NCI-H187 treated with DMSO at 0.1 percent for 48 hours (cell line): ENCODE results near the gene CSNK1E.
A peak's percentile ranks its signal among the peaks of the same experiment; 100 is the strongest.

Experiments
- DNase-seq: peaks from one replicate; lab custom pipeline; 2025; lab: John Stamatoyannopoulos, UW

CSNK1E gene

GRCh38 chr22:38273135-38273826, 44.0 kb downstream of the CSNK1E start:
- DNase-seq, result no peak

GRCh38 chr22:38272373-38273134, 44.7 kb downstream of the CSNK1E start, which contains the start of gene TMEM184B:
Gene TMEM184B, minus strand, starts transcription at chr22:38273010. Its CDS starts 25,049 bp downstream, at chr22:38247961.
- DNase-seq, result no peak

DNA sequence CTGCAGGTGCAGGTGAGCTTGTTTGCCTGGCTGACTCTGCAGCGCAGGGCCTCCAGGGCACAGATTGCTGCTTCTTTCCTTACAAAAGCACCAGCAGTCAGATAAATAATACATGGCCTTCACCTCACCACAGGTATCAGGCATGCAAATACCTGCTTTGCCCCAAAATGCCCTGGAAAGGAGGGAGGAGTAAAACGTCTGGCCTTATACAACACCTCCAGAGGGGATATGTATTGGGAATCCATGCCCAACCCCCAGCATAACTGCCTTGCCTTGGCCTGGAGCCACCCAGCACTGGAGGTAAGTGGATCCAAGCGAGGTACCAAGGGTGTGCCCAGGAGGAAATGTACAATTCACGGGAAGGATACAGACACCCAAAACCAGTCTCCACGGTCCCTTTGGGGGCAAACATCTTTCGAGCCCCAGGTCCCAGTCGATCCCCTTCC, 45.3 kb downstream of the CSNK1E start:
- no peak for DNase-seq

- DNase-seq, result no peak
Observed at GRCh38 chr22:38271101-38271500, 46.1 kb downstream of the CSNK1E start.

- DNase-seq, result no peak
Observed at GRCh38 chr22:38270091-38270992, 46.9 kb downstream of the CSNK1E start.

- no peak for DNase-seq
Observed at GRCh38 chr22:38269466-38269865, 47.8 kb downstream of the CSNK1E start.

GRCh38 chr22:38267086-38267485, 50.1 kb downstream of the CSNK1E start:
- no peak for DNase-seq

GRCh38 chr22:38266120-38266519, 51.1 kb downstream of the CSNK1E start:
- DNase-seq, result no peak

GRCh38 chr22:38264322-38264843, 52.9 kb downstream of the CSNK1E start:
- no peak for DNase-seq

DNA sequence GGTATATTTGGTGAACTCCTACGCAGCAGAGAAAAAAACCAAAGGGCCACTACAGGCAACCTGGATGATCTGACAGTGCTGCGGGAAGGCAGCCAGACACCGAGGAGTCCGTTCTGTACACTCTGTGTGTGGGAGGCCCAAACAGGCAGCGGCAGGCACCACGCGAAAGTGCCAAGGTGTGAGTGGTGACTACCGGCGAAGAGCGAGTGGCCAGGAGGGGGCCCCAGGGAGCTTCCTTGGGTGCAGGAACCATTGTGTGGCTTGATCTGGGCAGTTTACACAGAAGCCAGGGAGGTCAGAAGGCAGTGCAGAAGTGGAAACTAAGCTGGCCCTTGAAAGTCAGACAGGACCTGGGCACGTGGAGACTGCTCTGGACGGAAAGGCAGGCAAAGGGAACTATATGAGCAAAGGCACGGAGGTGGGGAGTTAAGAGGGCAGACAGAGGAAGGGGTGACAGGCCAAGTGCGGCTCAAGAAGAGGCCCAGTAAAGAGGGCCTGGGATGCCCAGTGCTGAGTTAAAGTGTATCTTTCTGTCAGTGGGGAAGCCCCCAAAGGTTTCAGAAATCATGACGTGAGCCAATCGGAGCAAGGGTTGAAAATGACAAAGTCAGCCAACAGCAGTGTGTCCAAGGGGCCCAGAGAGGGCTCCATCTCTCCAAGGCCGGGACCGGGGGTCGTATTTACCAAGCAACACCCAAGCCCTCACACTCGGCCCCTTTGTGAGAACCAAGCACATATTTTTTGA, 55.0 kb downstream of the CSNK1E start:
- DNase-seq, result no peak

- DNase-seq, result no peak
Observed at GRCh38 chr22:38260761-38261681, 56.2 kb downstream of the CSNK1E start.

- DNase-seq, result no peak
Observed at GRCh38 chr22:38259370-38259769, 57.9 kb downstream of the CSNK1E start.

DNA sequence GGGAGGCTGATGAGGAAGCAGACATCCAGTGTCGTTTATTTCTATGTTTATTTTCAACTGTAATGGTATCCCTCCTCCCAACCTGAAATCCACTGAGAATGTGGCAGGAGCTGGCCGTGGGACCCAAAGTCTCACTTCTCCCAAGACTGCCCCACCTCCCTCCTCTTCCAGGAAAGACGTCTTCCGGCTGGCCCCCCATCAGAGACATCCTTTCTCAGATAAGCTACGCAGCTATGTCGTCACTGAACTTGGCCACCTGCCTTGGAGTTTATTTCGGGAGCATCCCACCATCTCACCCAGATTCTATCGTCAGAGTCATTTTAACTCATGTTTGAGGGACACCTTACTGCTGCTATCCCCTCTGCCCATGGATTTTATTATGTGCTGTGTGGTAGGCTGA, 58.3 kb downstream of the CSNK1E start:
- no peak for DNase-seq

DNA sequence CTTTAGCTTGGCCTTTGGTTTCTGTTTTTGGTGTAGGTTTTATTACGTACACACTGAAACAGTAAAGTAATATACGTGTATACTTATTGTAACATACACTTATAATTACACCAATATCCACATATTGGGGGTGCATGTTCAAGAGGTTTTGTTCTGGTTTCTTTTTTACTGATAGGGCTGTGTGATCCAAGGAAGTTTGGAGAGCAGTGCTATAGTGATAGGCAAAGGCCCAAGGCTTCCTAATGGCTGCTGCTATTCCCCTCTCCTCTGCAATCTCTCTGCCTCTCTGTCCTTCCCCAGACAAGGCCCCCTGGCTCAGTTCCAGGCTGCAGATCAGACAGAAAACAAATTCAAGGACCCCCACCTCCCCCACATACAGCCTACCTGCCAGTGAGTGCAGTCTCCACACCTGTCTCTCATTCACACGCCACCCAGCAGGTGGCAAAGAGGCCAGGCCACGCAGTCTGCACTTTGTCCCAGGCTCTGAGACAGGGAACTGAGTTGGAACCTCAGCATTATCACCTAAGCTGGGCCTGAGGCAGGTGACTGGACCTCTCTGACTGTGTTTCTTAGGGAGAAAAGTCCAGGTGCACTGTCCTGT, 59.5 kb downstream of the CSNK1E start:
- DNase-seq, result peak; percentile 15

GRCh38 chr22:38257181-38257580, 60.1 kb downstream of the CSNK1E start:
- no peak for DNase-seq

DNA sequence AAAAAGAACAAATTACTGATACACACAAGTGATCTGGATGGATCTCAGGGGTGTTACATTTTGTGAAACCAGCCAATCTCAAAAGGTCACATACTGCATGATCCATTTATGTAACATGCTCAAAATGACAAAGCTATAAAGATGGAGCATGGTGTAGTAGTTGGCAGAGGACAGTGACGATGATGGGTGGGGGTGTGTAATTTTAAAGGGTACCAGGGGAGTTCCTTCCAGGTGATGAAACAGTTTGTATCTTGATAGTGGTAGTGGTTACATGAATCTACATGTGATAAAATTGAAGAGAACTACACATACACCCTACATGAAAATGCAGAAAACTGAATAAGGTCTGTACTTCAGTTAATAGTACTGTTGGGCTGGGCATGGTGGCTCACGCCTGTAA, 61.5 kb downstream of the CSNK1E start:
- no peak for DNase-seq

- no peak for DNase-seq
Observed at GRCh38 chr22:38251341-38251692, 65.9 kb downstream of the CSNK1E start.

- no peak for DNase-seq
Observed at GRCh38 chr22:38250643-38251340, 66.4 kb downstream of the CSNK1E start.
